MM.1S (cell line): ENCODE data around the gene CSRP3.

ENCODE experiments used
- CTCF ChIP-seq: fragments of 300-600 bp; sonication (generic); IDR thresholded peaks from 2 replicates; pipeline ENCODE4 v1.5.1; 2016; ENCODE audit warnings: antibody characterized with exemption, low read length, mixed read lengths
- EZH2 ChIP-seq: fragments of 300-600 bp; sonication (generic); optimal IDR thresholded peaks from 2 replicates; pipeline ENCODE3; 2017; ENCODE audit warnings: low read depth, mild to moderate bottlenecking, antibody characterized with exemption, low read length, mixed read lengths

GRCh38 chr11:19193916-19194315, 7.9 kb downstream of the CSRP3 start:
- TF ChIP-seq CTCF (no peak), EZH2 (no peak)
